HG03095 (cell line): ENCODE data around the gene UBE2QL1.

Experiments
- ATAC-seq: cut with Tn5 transposase; IDR thresholded peaks from one replicate; pipeline ENCODE4 v1.9.1; 2021; ENCODE audit warnings: moderate library complexity; ENCODE audit not compliant: unreplicated experiment

The UBE2QL1 gene

DNA sequence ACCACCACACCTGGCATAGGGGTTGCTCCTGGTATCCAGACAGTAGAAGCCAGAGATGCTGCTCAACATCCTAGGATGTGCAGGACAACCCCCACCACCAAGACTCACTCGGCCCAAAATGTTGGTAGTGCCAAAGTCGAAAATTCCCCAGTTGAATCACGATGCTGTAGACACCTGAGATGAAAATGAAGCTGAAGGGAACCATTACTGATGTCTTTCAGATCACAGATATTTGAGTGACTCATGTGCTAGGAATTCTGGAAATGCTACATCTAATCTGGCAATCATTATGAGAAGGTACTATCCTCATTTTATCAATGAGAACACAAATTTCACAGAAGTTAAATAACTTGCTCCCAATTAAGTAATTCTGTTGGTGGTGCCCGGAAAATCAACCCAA, 21.0 kb upstream of the UBE2QL1 start:
- no peak for ATAC-seq

DNA sequence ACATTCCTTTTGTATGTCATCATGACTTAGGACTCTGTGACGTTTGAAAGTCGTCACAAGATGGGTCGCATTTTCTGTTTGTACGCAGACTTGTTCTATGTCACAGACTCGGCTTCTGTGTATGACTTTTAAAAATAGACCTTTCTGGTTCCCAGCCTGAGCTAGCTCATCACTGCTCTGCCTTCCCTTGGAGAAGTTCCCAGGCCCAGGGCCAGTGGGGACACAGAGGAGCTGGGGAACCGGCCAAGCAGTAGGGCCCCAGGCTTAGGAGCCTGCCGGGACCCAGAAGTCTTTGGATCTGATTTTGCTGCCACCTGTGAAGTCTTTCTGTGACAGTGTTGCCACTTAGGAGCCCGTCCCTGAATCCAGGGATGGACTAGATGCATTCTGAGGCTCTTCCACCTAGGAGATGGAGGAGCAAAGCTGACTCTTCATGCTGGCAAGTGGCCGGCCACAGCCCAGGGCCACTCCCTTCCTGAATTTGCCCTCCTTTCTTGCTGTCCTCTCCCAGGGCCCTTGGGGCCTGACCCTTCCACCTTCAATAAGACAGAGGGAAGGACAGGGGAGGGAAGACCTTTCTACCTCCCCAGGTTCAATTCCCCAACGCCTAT, 18.1 kb upstream of the UBE2QL1 start:
- ATAC-seq: no peak

GRCh38 chr5:6431214-6432195, 17.2 kb upstream of the UBE2QL1 start:
- ATAC-seq: no peak

DNA sequence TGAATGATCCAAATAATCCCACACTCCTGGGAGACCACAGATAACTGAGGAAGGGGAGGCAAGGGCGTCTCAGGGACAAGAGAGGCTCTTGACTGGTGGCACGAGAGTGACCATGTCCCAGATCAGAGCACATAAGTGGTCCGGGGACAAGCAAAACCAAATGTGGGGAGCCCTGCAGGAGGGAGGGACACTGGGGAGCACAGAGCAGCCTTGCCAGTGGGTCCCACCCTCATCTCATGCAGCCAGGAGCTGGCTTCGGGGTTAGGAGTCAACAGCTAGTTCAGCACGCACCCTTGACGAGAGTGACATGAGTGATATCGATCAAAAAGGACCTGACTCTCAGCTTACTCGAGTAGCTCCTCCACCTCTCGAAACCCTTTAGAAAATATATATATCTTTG, 16.5 kb upstream of the UBE2QL1 start:
- no peak for ATAC-seq

DNA sequence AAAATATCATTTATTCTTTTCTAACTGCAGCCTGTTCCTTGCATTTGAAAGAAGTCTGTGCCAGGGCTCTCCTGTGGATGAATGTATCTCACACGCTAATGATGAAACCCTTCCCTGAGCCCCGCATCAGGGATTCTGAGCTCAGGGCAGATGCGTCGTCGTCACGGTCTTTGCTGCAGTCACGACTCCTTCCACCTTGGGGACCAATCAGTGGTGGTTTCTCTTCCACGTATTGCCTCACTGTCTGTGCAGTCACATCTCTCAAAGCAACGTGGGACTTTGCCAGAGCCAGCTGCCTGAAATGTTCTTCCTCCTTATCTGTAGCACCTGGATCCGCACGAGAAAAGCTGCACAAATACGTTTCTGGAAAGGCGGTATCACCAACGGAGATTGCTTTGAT, 13.9 kb upstream of the UBE2QL1 start:
- no peak for ATAC-seq

- ATAC-seq: no peak
Observed at GRCh38 chr5:6435356-6435755, 13.3 kb upstream of the UBE2QL1 start.

DNA sequence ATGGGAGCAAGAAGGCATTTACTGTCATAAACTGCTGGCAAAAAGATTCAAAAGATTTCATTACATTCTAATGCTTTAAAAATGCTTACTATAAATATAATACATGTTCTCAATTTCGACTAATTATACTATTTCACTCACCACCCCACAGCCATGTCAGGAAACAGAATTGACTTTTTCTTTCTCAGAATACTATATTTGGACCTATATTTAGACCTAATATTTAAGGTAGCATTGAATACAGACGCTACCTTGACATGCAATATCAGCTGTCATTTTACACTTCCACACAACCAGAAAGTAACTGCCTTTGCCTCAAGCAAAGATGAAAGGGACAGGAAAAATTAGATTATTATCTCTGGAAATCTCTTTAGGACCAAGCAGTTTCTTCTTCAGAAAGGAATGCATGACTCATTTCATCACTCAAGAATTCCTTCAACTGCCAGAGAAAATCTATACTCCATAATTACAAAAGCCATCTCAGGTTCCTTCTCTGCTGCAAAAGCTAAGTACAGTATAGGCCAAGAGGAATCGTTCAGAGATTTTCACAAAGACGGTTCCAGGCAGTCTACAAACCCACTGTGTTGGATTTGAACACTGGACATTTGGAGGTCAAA, 11.8 kb upstream of the UBE2QL1 start:
- no peak for ATAC-seq

- ATAC-seq: no peak
Observed at GRCh38 chr5:6439588-6440550, 8.8 kb upstream of the UBE2QL1 start.

- no peak for ATAC-seq
Observed at GRCh38 chr5:6442333-6442732, 6.3 kb upstream of the UBE2QL1 start.

DNA sequence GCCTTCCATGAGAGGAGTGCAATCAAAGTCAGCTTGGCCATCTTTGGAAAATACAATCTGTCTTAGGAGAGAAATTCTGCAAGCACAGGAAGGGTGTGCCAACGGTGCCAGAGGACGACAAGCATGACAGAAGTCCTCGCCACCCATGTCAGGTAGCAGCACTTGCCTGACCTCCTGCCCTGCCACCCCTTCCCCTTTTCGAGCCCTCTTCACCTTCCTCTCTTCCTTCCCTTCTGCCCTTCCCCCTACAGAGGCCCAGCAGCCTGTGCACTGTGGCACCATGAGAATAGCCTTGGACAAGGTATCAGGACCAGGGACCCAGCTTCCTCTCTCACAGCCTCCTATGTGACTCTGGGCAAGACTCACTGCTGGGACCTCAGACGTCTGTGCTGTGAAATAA, 5.3 kb upstream of the UBE2QL1 start:
- no peak for ATAC-seq

GRCh38 chr5:6446042-6446441, 2.6 kb upstream of the UBE2QL1 start:
- ATAC-seq: no peak

- no peak for ATAC-seq
Observed at GRCh38 chr5:6446626-6447309, 1.9 kb upstream of the UBE2QL1 start.

DNA sequence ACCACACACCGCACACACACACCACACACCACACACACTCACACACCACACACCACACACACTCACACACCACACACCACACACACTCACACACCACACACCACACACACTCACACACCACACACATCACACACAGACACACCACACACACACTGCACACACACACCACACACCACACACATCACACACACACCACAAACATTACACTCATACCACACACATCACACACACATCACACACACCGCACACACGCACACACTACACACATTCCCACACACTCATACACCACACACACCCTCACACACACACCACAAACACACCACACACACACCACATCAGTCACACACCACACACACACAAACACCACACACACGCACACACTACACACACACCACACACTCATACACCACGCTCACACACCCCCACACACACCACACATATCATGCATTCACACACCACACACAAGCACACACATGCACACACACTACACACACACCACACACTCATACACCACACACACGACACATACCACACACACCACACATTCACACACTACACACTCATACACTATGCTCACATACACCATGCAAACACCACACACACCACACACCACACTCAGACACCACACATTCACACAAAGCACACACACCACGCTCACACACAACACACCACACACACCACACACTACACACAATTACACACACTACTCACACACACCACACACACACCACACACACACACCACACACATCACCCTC, 1.1 kb upstream of the UBE2QL1 start:
- no peak for ATAC-seq

DNA sequence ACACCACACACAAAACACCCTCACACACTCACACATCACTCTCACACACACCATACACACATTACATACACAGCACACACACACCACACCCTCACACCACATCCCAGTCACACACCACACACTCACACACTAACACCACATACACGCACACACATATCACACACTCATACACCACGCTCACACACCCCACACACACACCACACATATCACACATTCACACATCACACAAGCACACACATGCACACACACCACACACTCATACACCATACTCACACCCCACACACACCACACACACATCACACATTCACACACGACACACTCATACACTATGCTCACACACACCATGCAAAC, 543 bp upstream of the UBE2QL1 start:
- ATAC-seq: no peak

- ATAC-seq: no peak
Observed at GRCh38 chr5:6449465-6450158, 953 bp downstream of the UBE2QL1 start.

- no peak for ATAC-seq
Observed at GRCh38 chr5:6450319-6450833, 1.7 kb downstream of the UBE2QL1 start.

DNA sequence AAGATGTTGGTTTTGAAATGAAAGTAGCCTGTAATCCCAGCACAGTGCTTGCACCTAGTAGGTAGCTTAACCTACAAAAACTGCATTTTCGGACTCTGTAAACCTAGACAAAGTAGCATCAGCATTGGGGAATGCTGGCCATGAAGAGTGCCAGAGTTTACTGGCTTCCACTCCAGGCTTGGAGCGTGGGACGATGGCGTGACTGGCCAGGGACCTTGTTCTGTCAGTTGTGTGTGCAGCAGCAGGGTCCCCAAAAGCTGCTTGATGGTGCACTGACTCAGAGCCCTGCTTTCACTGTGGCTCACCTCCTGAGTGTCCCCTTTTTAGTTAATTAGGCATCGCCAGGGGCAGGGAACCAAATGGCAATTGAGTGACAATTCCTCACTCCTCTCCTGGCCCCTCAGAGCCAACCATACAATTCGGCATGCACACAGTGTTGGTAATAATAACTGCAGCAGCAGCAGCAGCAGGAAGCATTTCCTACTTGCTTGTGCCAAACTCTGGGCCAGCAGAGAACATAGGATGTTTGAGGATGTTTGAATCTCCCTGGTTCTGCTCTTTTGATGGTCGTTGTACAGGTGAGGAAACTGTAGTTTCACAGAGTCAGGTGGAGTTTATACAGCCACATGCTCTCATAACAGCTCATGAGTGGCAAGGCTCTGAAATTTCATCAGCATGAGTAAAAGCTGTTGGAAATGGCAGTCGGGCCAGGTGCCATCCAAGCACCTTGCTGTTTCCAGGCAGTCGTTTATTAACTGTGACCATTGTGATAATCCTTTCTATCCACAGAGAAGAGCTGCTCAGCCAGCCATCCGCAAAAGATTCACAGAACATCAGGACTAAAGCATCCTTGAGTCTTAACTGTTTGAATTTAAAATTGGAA, 4.2 kb downstream of the UBE2QL1 start:
- no peak for ATAC-seq
